ENCODE measurements around the gene CNPY1. TPM values are rescaled to one million over a fixed set of nuclear protein-coding genes. Genes with fewer than 3 reads are reported as not detected.

The CNPY1 gene
- total RNA-seq, 2 experiments from 2014 or later, result not detected

DNA sequence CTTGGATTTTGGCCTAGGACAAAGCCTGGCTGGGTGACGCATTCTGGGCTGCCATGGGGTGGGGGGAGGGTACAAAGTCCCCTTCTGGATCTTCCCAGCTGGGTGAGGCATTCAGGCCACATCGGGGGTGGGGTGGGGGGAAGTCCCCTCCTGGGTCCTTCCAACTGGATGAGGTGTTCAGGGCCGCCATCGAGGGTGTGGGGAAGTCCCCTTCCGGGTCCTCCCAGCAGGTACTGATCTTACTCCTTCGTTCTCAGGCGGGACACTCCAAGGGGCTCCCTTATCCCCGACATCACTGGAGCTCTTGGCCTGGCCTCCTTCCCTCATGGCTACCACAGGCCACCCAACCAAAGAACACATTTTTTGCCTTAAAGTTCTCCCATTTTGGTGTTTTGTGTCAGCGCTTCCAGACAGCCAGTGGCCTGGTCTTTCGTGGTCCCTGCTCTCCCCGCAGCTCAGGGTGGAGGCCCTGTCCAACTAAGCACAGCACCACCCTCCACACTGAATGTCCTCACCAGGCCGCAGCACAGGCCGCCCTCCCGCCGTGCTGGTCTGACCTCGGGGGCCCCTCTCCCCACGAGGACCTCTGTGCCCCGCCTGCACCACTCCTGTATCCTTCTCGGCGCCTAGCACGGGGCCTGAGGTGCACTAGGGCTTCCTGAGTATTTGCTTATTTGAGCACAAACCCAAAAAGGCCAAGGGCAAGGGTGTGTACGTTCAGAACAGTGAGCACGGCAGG lies 49.9 kb downstream of the CNPY1 start:
- Mint-ChIP-seq H3K9me3 (no peaks in the 10 kb centered on the region), H3K4me3 (no peak overlapping the region), H3K4me1 (peaks cover 5% of the 10 kb centered on the region), H3K36me3 (peaks cover 1% of the 10 kb centered on the region), H3K27ac (no peak overlapping the region), H3K27me3 (peaks cover 36% of the 10 kb centered on the region)
- ATAC-seq (ENCODE audit: low read depth), result no peak
- no peak for DNase-seq
- POLR2A ChIA-PET, result no interaction called here

DNA sequence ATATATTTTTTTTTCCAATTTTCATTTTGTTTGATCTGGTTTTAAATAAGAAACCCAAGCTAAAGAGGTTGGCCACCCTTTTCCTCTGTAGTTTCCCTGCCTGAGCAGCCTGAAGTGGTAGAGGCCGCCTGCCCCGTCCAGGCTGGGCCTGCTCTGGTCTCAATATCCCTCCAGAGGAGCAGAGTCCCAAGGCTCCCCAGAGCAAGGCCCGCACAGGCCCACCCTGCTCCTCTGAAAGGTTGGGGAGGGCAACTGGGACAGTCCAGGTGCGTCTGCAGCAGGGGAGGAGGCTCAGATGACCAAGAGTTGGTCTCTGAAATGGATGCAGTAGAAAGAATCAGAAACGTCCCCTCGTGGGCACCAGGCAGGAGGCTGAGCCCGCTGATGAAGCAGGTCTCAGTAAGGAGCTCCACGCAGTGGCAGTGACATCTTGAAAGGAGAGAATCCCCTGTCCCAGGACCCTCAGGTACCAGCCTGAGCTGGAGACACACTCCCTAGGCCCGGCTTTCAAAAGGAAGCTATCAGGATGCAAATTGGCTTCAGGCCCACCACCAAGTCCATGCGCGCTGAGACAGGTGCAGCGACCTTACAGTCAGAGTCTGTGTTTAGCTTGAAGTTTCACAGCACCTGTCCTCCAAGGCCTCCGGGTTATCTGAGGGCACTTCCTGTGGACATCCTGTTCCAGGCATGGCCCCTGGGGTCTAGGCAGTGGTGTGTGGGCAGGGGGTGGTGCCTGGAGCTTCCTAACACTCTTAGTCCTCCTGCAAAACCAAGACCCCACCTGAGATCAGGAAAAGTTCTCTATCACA lies 50.7 kb downstream of the CNPY1 start:
- Mint-ChIP-seq H3K4me1 (peaks cover 8% of the 10 kb centered on the region), H3K27me3 (peaks cover 33% of the 10 kb centered on the region), H3K36me3 (peaks cover 3% of the 10 kb centered on the region), H3K27ac (no peak overlapping the region), H3K9me3 (no peaks in the 10 kb centered on the region), H3K4me3 (no peak overlapping the region)
- DNase-seq (no peak), ATAC-seq (ENCODE audit: low read depth) (no peak)
- POLR2A ChIA-PET, result no interaction called here

DNA sequence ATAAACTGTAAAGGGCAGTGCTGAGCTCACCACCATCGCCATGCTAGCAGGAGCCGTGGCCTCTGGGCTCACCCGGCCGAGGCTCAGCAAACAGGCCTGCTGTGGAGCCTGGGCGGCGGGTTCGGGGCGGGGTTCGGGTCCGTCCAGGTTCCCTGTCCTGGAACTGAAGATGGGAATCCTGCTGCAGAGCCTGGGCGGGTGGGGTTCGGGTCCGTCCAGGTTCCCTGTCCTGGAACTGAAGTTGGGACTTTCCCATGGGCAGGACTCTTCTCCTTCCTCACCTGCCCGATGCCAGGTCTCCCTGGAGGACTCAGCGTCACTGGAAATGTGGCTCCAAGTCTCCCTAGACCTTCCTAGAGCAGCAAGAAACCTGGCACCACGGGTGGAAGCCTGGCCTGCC lies 51.8 kb downstream of the CNPY1 start:
- ATAC-seq (ENCODE audit: low read depth), result no peak
- no peak overlapping the region for H3K4me3 Mint-ChIP-seq
- peaks cover 3% of the 10 kb centered on the region for H3K36me3 Mint-ChIP-seq
- DNase-seq, result no peak
- peaks cover 24% of the 10 kb centered on the region for H3K27me3 Mint-ChIP-seq
- no peaks in the 10 kb centered on the region for H3K9me3 Mint-ChIP-seq
- H3K4me1 Mint-ChIP-seq, result peaks cover 12% of the 10 kb centered on the region
- POLR2A ChIA-PET, result no interaction called here
- H3K27ac Mint-ChIP-seq, result no peak overlapping the region

DNA sequence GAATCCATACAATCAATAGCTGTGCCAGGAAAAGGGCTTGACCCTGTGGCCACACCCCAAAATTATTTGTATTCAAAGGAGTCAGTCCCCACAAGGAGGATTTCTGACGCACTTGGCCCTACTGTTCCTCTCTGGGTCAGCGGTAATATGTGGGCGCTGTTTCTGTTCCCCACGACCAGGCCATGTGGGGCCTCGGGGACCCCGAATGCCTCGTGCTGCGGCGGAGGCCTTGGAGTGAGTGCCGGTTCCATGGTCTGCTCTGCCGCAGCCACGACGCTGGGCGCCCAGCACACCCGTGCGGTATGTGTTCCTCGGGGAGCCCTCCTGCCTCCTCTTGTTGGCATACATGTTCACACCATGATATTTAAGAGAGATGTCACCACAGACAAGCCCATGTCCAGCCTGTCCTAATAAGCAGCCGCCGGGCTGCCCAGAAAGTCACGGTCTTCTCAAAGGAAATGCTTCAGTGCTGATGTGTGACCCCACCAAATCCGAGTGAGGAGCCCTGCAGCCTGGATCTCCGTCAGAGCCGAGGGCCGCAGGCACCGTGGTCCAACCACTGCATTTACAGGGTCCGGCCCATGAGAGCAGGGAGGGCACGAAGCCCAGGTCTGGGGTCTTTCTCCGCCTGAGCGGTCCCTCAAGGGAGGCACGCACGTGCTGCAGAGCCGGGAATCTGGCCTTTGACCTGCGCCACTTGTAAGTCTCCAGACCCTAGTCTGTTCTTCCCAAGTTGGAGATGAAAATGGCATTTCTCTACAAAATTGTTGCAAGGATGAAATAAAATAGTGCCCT lies 52.4 kb downstream of the CNPY1 start:
- peaks cover 3% of the 10 kb centered on the region for H3K36me3 Mint-ChIP-seq
- DNase-seq (no peak), ATAC-seq (ENCODE audit: low read depth) (no peak)
- POLR2A ChIA-PET, result no interaction called here
- H3K27ac Mint-ChIP-seq, result no peak overlapping the region
- peaks cover 18% of the 10 kb centered on the region for H3K27me3 Mint-ChIP-seq
- no peak overlapping the region for H3K4me3 Mint-ChIP-seq
- H3K9me3 Mint-ChIP-seq, result no peaks in the 10 kb centered on the region
- H3K4me1 Mint-ChIP-seq, result peaks cover 15% of the 10 kb centered on the region

DNA sequence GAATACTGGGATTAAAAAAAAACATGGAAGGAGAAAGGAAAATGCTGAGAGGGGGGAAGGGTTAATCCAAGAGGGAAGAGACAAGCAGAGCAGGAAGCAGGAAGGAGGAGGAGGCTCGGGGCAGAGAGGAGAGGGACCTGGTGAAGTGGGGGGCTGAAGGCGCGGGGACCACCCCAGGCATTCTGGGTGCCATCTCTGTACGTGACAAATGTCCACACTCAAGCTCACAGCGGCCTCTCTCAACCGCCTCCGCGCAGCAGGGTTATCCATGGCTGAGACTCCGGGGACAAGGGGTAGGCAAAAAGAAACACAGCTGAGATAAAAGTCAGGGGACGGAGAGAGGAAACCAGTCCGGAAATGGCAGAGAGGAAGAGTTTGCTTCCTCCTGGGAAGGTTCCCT lies 54.5 kb downstream of the CNPY1 start:
- H3K4me3 Mint-ChIP-seq, result peak overlapping the region; percentile 80

DNA sequence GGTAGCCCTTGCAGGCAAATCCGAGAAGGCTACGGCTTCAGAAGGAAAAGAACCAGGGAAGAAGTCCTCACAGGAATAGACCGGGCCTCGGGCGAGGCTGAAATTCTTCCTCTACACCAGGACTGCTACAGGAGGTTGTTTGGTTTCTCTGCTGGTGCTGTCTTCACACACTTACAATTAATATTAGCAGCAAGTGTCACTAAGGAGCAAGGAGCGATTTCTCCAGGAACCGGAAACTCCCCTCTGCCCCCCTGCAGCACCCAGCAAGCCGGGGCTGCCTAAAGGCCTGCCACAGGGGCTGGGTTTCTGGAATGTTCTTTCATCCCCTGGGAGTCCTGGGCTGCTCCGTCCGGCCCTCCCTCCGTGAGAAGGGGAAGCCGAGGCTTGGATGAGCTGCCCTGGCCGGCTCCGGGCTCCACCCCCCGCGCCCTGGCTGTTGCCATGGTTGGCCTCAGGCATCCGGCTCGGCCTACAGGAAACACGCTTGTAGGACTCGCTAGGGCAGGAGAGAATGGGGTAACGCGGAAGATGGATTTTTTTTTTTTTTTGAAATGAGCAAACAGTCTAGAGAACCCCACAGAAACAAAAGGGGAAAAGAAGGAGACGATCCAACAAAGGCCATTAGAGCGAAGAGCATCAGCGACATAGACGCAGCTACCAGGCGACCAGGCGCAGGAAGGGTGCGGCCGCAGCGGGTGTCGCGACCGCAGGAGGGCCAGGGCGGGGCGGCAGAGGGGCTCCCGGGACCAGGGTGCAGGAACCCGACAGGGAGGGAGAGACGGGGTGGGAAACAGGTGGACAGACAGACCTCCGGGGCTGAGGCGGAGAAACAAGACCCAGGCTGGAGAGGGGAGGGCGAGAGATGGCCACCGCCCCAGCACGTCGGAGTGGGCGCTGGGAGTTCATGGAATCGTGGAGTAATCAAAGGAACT lies 55.4 kb downstream of the CNPY1 start:
- Mint-ChIP-seq H3K27me3 (peaks cover 13% of the 10 kb centered on the region), H3K27ac (peak overlapping the region; percentile 81), H3K9me3 (no peaks in the 10 kb centered on the region), H3K36me3 (peaks cover 3% of the 10 kb centered on the region), H3K4me3 (peak overlapping the region; percentile 80), H3K4me1 (peaks cover 18% of the 10 kb centered on the region)
- peak; percentile 70 for DNase-seq
- ATAC-seq (ENCODE audit: low read depth), result peak; percentile 90
- POLR2A ChIA-PET, result interaction anchor here (0.6 kb wide), 1 partner anchor 1539 kb away, joined by 3 read pairs; no protein-coding TSS in a partner anchor

More for the DNA sequence above, 54.5 kb downstream of the CNPY1 start:
- POLR2A ChIA-PET, result no interaction called here
- DNase-seq (no peak), ATAC-seq (ENCODE audit: low read depth) (no peak)
- peaks cover 18% of the 10 kb centered on the region for H3K4me1 Mint-ChIP-seq
- no peaks in the 10 kb centered on the region for H3K9me3 Mint-ChIP-seq
- H3K36me3 Mint-ChIP-seq, result peaks cover 3% of the 10 kb centered on the region
- peaks cover 10% of the 10 kb centered on the region for H3K27me3 Mint-ChIP-seq
- no peak overlapping the region for H3K27ac Mint-ChIP-seq

DNA sequence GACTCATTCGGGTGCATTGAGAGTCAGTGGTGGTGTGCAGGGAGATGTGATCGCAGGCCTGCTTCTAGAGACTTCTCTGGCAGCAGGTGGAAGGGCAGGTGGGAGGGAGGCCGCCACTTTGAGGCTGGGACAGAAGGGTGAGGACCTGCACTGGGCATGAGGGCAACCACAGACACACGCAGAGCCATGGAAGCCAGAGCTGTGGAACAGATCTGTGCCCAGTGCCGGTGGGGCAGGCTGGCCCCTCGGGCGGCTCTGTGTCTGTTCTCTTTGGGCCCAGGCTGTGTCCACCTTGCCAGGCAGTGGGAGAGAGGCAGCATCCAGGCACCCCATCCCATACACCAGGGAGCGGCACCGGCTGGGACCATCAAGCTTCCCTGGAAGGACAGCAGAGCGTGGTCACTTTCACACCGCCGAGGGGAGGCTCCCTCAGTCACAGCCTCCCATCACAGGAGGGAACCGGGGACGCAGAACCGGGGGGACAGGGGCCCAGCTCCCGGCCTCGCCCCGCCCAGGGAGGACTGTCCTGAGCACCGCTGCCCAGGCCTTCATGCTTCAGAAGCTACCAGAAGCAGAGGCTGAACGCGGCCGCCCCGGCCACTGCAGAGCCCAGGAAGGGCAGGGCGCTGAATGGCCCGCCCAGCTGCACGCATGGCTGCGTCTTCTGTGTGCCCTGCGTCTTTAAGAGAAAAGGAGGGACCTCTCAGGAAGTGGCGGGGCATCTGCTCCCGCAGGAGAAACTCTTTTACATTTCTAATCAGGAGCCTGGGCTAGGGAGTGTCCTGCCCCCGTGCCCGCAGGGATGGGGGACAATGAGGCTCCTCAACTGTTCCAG lies 56.3 kb downstream of the CNPY1 start:
- H3K4me1 Mint-ChIP-seq, result peaks cover 18% of the 10 kb centered on the region
- ATAC-seq (ENCODE audit: low read depth) (peak; percentile 23), DNase-seq (no peak)
- no peaks in the 10 kb centered on the region for H3K9me3 Mint-ChIP-seq
- peaks cover 13% of the 10 kb centered on the region for H3K27me3 Mint-ChIP-seq
- POLR2A ChIA-PET, result no interaction called here
- H3K4me3 Mint-ChIP-seq, result peak overlapping the region; percentile 80
- peaks cover 3% of the 10 kb centered on the region for H3K36me3 Mint-ChIP-seq
- no peak overlapping the region for H3K27ac Mint-ChIP-seq

DNA sequence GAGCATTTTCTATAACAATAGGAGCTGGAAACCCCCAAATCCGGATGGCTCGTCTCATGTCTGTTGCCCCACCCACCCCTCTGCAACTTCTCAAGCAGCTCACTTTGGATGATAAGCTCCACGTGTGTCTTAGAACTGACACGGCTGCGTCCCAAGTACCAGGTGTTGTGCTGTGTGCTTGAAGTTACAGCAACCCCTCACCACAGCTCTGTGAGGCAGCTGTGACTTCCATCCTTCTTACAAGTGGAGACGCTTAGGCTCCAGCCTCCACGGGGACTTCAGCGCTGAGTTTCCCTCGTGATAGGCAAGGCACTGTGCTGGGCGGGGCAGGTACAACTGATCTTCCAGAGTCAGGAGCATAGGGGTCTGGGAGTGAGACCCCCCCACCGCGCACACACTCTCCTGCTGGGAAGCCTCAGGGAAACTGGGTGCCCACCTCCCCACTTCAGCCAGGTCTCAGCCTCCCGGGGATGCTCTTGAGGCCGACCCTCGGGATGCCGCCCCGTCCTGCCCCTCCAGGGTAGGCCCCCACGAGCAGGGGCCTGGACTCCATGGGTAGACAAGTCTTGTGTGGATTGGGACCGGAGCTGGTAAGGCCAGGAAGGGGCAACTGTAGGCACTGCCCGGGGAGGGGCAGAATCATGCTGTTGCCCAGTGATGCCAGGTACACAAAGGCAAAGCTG lies 57.1 kb downstream of the CNPY1 start:
- POLR2A ChIA-PET, result no interaction called here
- H3K9me3 Mint-ChIP-seq, result no peaks in the 10 kb centered on the region
- H3K27me3 Mint-ChIP-seq, result peaks cover 18% of the 10 kb centered on the region
- peaks cover 18% of the 10 kb centered on the region for H3K4me1 Mint-ChIP-seq
- H3K4me3 Mint-ChIP-seq, result peak overlapping the region; percentile 44
- DNase-seq, result no peak
- ATAC-seq (ENCODE audit: low read depth), result no peak
- peaks cover 3% of the 10 kb centered on the region for H3K36me3 Mint-ChIP-seq
- no peak overlapping the region for H3K27ac Mint-ChIP-seq

DNA sequence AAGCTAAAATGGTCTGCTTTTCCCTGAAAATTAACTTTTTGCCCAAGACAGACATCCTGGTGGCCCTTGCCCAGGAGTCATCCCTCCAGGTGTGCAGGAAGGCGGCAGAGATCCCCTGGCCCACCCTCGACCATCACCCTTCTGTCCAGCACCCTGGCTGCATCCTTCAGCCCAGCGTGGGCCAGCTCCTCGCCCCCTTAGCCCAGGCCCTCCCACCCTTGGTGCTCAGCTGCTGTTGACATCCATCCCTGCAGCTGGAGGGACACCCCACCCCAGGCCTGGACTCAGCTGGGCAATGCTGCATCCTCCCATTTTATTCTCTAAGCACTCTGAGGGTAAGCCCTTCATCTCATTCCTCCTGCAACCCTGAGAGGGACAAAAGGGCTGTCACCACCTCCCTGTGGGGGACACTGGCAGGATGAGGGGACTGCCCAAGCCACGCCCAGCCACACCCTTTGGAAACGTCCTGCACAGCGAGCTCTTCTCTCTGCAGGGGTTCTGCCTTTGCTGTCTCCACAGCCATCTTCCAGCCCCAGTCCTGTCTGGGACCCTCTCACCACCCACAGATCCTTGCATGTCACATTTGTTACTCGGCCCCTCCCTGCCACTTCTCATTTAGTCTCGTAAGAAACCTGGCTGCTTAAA lies 57.8 kb downstream of the CNPY1 start:
- no peaks in the 10 kb centered on the region for H3K9me3 Mint-ChIP-seq
- POLR2A ChIA-PET, result no interaction called here
- peaks cover 19% of the 10 kb centered on the region for H3K27me3 Mint-ChIP-seq
- ATAC-seq (ENCODE audit: low read depth), result no peak
- H3K27ac Mint-ChIP-seq, result no peak overlapping the region
- DNase-seq, result no peak
- no peak overlapping the region for H3K4me3 Mint-ChIP-seq
- H3K36me3 Mint-ChIP-seq, result peaks cover 3% of the 10 kb centered on the region
- peaks cover 18% of the 10 kb centered on the region for H3K4me1 Mint-ChIP-seq

DNA sequence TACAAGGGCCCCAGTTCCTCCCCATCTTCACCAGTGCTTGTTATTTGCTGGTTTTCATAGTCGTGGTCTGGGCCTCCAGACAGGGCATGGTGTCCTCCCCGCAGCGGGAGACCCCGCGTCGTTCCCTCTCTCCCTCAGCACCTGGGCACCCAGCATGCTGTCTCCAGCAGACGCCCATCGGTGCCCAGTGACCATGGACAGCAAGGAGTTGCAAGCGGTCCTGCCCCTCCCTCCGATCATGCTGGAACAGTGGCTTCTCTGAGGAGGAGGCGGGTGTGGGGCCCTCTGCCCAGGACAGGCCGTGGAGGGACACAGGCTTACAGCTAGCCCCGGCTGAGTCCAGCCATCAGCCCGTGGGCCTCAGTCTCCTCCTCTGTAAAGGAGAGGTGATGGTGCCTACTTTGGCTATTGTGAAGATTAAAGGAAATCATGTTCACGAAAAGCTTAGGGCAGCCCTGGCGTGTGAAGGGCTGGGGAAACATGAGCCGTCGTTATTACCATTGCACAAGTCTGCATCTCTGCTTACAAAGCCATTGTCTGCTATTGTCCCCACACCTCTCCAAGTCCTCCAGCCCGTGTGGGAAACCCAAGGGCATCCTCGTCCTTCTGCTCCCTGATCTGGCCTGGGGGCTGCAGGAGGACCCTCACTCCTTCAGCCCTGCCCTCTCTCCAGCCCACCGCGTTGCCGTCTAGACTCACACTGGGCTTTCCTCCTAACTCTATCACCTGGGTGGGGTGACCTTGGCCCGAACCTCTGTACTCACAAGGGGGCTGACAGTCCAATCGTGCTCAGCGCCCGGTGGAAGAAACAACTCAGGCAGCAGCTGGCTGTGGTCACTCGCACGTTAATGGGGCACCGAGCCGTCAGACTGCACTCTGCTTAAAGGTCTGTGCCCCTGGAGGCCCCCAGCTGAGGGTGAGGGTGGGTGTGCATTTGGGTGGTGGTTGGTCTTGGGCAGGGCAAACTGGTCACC lies 58.6 kb downstream of the CNPY1 start:
- DNase-seq, result no peak
- ATAC-seq (ENCODE audit: low read depth), result no peak
- POLR2A ChIA-PET, result no interaction called here
- Mint-ChIP-seq H3K36me3 (peaks cover 3% of the 10 kb centered on the region), H3K9me3 (no peaks in the 10 kb centered on the region), H3K4me3 (no peak overlapping the region), H3K4me1 (peaks cover 20% of the 10 kb centered on the region), H3K27ac (no peak overlapping the region), H3K27me3 (peaks cover 27% of the 10 kb centered on the region)

Data from activated naive CD8-positive, alpha-beta T cell treated with anti-CD3 and anti-CD28 coated beads, Interleukin-2, amount 10 ng/mL, durations not matched to agents 7 days and 5 days (primary cell).